Stimulated activated naive CD8-positive, alpha-beta T cell treated with anti-CD3 and anti-CD28 coated beads, Interleukin-15, amount 100 ng/mL, for 72 hours (primary cell): ENCODE measurements around the gene BEND6.
A peak's percentile ranks its signal among the peaks of the same experiment; 100 is the strongest.

Experiments
- ATAC-seq: fragments of 150-1000 bp; cut with Tn5 transposase; 2 replicates; pipeline ENCODE4 v1.10.0; 2021; ENCODE audit warnings: mild to moderate bottlenecking, moderate library complexity
- DNase-seq, 2 donors: peaks; one replicate each; pipeline ENCODE4 v3.0.0; 2021 to 2022
- H3K27ac Mint-ChIP-seq, 2 donors: one replicate each; pipeline ENCODE4 v1.8.0; 2022; ENCODE audit warnings: mild to moderate bottlenecking in 2 of 2, mixed read lengths in 2 of 2, moderate library complexity in 2 of 2
- H3K27me3 Mint-ChIP-seq: one replicate; pipeline ENCODE4 v1.8.0; 2022; ENCODE audit warnings: mixed read lengths
- H3K4me1 Mint-ChIP-seq: one replicate; pipeline ENCODE4 v1.8.0; 2022; ENCODE audit warnings: mild to moderate bottlenecking, mixed read lengths
- H3K4me3 Mint-ChIP-seq, 2 donors: one replicate each; pipeline ENCODE4 v1.8.0; 2022; ENCODE audit warnings: mild to moderate bottlenecking in 2 of 2, mixed read lengths in 2 of 2, moderate library complexity in 1 of 2
- H3K9me3 Mint-ChIP-seq, 2 donors: one replicate each; pipeline ENCODE4 v1.8.0; 2022; ENCODE audit warnings: mixed read lengths in 2 of 2

Gene BEND6

DNA sequence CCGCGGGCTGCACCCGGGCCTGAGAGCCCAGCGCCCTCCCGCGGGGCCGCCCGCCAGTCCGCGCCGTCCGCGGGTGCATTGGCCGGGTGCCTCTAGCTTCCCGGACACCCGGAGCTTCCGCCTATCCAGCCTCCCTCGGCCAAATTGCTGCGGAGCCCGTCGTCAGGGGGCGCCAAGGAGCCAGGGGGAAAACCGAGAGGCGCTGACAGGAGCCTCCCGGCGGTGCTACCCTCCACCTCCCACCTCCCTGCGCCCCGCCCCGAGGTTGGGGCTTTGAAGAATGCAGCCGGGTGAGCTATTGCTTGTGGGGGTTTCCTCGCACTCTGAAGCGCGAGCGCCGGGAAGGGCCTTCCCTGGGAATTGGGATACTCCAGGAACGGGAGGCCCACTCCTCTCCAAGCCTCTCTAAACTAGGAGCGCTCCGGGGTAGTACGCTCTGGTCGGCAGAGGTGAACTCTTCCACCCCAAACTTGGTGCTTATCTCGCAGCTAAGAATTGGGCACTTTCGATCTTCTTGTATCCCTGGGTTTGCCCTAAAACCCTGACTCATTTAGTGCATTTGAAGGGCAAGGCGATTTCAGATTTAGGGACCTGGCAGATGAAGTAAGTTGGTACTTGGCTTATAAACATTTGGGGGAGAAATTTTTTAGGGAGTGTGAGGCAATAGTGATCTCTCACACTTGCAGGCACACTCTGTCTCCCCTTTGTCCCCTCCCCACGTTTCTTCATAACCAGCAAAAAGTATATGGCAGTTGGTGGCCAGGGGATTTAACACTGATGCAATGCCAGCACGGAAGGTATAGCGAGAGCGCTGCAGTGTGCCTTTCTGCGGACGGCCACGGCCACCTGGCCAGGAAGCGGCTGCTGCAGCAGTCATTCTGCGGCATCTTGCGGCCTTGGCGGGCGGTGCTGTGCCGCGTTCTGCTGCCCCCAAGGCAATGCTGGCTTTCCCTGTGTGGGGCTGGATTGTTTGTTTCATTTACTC, 556 bp downstream of the BEND6 start:
- ATAC-seq (peak; percentile 80), DNase-seq (peak; percentile 75 to 82)
- Mint-ChIP-seq H3K4me3 (peak overlapping the region; percentile 81 to 85), H3K9me3 (no peaks in the 10 kb centered on the region), H3K27ac (peak overlapping the region; percentile 90 to 95), H3K27me3 (peaks cover 53% of the 10 kb centered on the region), H3K4me1 (peaks cover 21% of the 10 kb centered on the region)

DNA sequence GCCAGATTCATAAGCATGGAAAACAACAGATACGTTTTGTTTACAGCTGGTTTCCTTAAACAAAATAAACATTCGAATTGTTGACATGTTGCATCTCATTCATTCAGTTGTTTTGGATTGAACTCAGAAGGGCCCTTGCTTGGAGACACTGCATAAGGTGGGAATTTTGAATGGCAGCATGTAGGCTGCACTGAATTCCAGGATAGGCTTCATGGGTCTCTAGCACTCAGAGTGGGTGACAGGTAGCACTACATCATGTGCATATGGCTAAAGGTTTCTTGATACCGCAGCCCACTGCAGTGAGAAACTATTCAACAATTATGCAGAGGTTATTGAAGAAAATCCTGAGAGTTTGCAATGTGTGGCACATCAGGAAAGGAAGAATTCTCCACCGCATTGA, 1.6 kb downstream of the BEND6 start:
- no peak for ATAC-seq
- Mint-ChIP-seq H3K9me3 (no peaks in the 10 kb centered on the region), H3K27me3 (peaks cover 53% of the 10 kb centered on the region), H3K4me3 (no peak overlapping the region), H3K4me1 (peaks cover 21% of the 10 kb centered on the region), H3K27ac (no peak overlapping the region)
- no peak for DNase-seq

DNA sequence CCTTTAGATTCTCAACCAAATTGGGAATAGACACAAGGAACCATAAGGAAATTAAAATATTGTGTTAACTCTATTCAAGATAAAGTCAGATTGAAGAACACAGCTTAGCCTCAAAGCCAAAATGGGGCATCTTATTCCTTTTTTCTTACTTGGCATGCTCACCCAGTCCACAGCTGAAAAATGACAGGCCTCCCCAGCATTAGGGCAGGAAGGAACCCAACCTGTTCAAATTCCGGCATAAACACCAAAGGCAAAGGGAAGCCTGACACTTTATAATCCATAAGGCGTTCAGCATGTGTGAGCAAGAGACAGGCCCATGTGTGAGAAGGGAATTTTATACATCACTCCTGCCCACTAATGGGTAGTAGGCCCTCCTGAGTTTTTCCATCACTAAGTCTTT, 2.9 kb downstream of the BEND6 start:
- no peak for ATAC-seq
- Mint-ChIP-seq H3K4me1 (peaks cover 21% of the 10 kb centered on the region), H3K4me3 (no peak overlapping the region), H3K27me3 (peaks cover 58% of the 10 kb centered on the region), H3K27ac (no peak overlapping the region), H3K9me3 (no peaks in the 10 kb centered on the region)
- no peak for DNase-seq

DNA sequence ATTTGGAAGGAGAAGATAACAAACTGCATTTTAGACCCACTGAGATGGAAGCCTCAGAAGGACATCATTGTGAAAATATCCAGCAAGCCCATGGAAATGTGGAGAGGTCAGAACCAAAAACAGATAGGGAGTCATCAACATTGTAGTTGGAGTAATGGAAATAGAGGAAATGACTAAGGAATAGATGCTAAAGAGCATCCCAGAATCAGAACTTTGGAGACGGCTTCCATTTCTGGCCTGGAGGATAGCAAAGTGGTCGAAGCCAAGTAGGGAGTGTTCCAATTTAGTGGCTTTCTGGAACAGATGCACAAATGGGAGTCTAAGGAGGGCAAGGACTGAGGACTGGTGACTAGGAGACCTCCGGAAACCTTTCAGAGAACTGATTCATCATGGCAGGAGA, 3.6 kb downstream of the BEND6 start:
- Mint-ChIP-seq H3K9me3 (no peaks in the 10 kb centered on the region), H3K27ac (no peak overlapping the region), H3K4me1 (peaks cover 19% of the 10 kb centered on the region), H3K27me3 (peaks cover 51% of the 10 kb centered on the region), H3K4me3 (no peak overlapping the region)
- ATAC-seq = no peak
- DNase-seq = no peak

DNA sequence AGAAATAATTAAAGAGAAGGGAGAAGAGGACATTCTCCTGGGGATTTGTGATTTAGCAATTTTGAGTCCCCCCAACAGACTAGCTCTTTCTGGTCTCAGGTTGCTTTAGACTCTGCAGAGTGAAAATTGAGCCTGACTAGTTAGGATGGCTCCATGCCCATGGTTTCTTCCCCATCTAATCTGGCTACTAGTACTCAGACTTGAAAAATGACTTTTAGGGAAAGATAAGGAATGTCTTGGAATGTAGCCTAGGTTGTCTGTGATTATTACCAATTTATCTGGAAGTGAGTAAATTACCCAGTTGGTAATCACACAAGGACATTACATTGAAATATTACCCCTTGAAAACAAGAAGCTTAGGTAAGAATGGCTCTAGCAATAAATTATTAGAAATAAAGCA, 4.2 kb downstream of the BEND6 start:
- H3K4me1 Mint-ChIP-seq = peaks cover 13% of the 10 kb centered on the region
- no peak for DNase-seq
- no peaks in the 10 kb centered on the region for H3K9me3 Mint-ChIP-seq
- H3K27ac Mint-ChIP-seq = no peak overlapping the region
- ATAC-seq = no peak
- H3K4me3 Mint-ChIP-seq = no peak overlapping the region
- peaks cover 46% of the 10 kb centered on the region for H3K27me3 Mint-ChIP-seq

DNA sequence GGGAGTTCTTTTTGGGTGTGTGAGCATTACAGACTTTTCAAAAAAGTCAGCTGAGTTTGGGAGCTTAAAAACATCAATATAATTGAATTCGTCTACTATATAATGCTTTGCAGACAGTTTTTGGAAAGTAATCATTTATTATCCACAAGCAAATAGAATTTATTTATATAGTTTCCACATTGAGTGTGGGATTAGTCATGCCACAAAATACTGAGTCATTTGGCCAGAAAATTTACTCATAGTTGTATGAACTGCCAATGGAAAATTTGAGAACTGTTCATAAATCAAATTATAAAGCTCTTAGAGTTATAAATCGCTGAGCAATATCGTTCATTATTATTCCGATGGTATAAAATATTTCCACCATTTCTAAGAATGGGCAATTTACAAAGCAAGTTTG, 5.0 kb downstream of the BEND6 start:
- ATAC-seq = no peak
- Mint-ChIP-seq H3K4me3 (no peak overlapping the region), H3K27ac (no peak overlapping the region), H3K4me1 (peaks cover 8% of the 10 kb centered on the region), H3K9me3 (no peaks in the 10 kb centered on the region), H3K27me3 (peaks cover 48% of the 10 kb centered on the region)
- no peak for DNase-seq

DNA sequence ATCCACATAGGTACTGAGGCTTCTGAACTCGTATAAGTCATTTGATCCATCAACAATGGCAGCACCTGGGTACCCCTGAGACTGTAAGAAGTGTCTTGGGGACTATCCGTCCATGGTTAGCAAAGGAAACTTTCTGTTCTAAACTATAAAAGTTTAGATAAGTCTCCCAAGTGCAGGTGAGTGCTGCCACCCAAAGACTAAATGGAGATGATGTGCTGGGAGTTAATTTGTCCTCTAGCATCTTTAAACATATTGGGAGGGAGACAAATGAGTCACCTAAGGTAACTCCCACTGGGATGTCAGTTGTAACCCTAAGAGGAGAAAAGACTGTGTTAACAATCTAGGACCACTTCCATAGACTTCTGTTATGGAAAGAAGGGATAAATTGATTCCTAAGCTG, 6.2 kb downstream of the BEND6 start:
- Mint-ChIP-seq H3K9me3 (no peaks in the 10 kb centered on the region), H3K4me1 (no peaks in the 10 kb centered on the region), H3K4me3 (no peak overlapping the region), H3K27me3 (peaks cover 39% of the 10 kb centered on the region), H3K27ac (no peak overlapping the region)
- no peak for ATAC-seq
- no peak for DNase-seq

DNA sequence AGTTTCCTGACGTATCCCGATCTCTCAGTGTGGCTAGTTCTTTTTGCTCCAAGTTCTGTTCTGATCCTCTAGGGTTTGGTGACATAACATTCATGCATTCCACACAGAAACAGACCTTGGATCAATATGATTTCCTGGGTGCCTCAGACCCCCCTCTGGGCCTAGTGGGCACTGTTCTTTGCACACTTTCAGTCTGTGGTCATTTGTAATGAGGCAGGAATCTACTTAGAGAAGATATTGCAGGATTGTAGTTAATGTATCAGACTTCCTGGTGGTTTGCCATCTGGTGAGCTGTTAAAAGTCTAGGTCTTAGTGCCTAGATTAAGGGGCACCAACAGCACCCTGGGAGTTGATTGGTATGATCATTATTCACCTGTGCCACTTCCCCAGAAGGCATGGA, 7.5 kb downstream of the BEND6 start:
- no peak for ATAC-seq
- no peaks in the 10 kb centered on the region for H3K9me3 Mint-ChIP-seq
- H3K27ac Mint-ChIP-seq = no peak overlapping the region
- no peak for DNase-seq
- H3K4me3 Mint-ChIP-seq = no peak overlapping the region
- peaks cover 32% of the 10 kb centered on the region for H3K27me3 Mint-ChIP-seq
- H3K4me1 Mint-ChIP-seq = no peaks in the 10 kb centered on the region

DNA sequence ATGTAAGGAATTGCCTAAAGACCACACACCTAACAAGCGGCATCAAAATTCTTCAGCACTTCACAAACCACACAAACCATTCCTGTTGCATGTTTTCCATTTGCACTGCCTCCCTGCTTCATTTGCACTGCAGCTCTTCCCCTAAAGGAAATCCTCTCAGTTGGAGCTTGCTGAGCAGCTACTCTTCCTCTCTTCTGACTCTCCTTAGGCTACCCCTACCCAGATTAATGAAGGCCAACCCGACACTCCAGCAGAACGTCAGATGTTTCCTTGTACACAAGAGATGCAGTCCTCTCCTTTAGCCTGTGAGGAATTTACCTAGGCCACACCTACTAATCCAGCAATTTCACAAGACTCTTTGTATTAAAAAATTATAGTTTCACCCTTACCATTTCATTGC, 8.1 kb downstream of the BEND6 start:
- ATAC-seq = peak; percentile 35

DNA sequence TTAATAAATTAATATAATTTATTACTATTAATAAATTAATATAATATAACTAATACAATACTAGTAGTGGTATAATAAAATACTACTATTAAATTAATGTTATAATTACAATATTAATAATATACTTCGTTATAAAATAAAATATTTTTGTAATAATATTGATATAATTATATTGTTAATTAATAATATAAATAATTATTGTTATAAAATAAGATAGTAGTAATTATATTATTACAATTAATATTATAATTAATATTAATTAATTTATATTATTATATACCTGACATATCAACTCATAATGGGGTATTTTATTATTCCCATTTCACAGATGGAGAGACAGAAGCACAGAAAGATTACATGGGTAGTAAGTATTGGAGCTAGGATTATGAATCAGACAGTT, 8.9 kb downstream of the BEND6 start:
- no peak for ATAC-seq
- no peaks in the 10 kb centered on the region for H3K4me1 Mint-ChIP-seq
- H3K27ac Mint-ChIP-seq = no peak overlapping the region
- H3K27me3 Mint-ChIP-seq = peaks cover 22% of the 10 kb centered on the region
- DNase-seq = no peak
- H3K9me3 Mint-ChIP-seq = no peaks in the 10 kb centered on the region
- H3K4me3 Mint-ChIP-seq = no peak overlapping the region

More for the DNA sequence above, 8.1 kb downstream of the BEND6 start:
- no peak for DNase-seq
- peaks cover 29% of the 10 kb centered on the region for H3K27me3 Mint-ChIP-seq
- no peaks in the 10 kb centered on the region for H3K9me3 Mint-ChIP-seq
- H3K27ac Mint-ChIP-seq = no peak overlapping the region
- H3K4me1 Mint-ChIP-seq = no peaks in the 10 kb centered on the region
- H3K4me3 Mint-ChIP-seq = no peak overlapping the region

DNA sequence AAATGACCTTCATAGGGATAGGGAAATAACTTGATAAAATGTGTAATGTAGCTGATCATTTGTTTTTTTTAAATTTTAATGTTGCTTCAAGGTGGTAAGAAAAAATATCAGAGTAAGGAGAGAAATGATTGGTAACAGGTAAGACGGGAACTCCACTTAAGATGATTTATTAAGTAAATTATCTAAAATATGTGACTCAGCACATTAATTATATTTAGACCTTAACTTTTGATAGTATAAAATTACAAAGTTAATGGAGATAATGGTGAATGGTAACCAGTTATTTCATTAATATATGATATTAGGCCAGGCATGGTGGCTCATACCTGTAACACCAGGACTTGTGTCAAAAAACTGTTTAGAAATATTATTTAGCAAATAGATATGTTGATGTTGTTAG, 10.2 kb downstream of the BEND6 start:
- Mint-ChIP-seq H3K4me1 (no peaks in the 10 kb centered on the region), H3K9me3 (no peaks in the 10 kb centered on the region), H3K4me3 (no peak overlapping the region), H3K27me3 (peaks cover 17% of the 10 kb centered on the region), H3K27ac (no peak overlapping the region)
- DNase-seq (no peak), ATAC-seq (no peak)

DNA sequence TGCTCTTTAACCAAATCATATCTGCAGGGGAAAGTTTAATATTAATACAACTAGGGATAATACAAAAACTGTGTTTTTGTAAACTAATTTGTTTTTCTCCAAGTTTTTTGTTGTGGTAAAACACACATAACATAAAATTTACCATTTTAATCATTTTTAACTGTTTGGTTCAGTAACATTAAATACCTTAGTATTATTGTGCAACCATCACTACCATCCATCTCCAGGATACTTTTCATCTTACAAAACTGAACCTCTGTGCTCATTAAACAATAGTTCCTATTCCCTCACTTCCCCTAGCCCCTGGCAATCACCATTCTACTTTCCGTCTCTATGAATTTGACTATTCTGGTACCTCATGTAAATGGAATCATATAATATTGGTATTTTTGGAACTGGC, 15.9 kb downstream of the BEND6 start:
- Mint-ChIP-seq H3K9me3 (no peaks in the 10 kb centered on the region), H3K4me1 (no peaks in the 10 kb centered on the region)

DNA sequence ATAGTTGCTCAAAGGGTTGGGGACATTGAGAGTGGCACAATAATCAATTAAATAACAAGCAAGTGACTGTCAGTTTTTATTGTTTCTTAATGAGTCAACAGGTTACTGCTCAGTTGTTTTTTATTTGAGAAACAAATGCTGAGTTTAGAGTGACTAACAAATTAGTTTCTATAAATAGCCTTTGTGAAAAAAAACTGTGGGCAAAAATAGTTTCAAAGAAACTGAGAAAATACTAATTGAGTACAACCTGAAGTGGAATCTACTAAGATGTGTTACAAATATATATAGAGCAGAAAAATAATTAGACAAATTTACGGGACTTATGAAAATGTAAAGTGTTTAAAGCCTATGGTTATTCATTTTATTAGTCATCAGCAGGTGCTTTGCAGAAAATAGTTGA, 22.3 kb downstream of the BEND6 start:
- no peaks in the 10 kb centered on the region for H3K27me3 Mint-ChIP-seq
- H3K9me3 Mint-ChIP-seq = peaks cover 4 to 8% of the 10 kb centered on the region in 2 donors
- no peak for DNase-seq
- H3K4me1 Mint-ChIP-seq = no peaks in the 10 kb centered on the region
- H3K27ac Mint-ChIP-seq = no peak overlapping the region
- ATAC-seq = no peak
- no peak overlapping the region for H3K4me3 Mint-ChIP-seq

More for the DNA sequence above, 15.9 kb downstream of the BEND6 start:
- H3K27ac Mint-ChIP-seq = no peak overlapping the region
- DNase-seq (no peak), ATAC-seq (no peak)
- no peak overlapping the region for H3K4me3 Mint-ChIP-seq
- H3K27me3 Mint-ChIP-seq = no peaks in the 10 kb centered on the region

DNA sequence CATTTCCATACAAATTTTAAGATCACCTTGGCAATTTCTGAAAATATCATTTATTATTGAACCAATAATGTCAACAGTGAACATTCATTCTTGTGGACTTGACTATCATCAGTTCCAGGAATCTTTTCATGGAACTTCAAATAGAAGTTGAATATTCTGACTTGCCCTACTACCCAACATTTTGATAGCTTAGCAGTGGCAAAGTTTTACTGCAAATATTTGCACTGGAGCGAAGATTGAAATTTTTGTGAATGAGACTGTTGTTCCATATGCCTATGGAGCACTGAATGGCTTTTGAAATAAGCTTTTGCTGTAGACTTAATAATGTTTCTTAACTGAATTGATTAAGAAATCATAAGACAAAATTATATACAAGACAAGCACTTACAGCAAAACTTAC, 23.6 kb downstream of the BEND6 start:
- no peaks in the 10 kb centered on the region for H3K27me3 Mint-ChIP-seq
- H3K9me3 Mint-ChIP-seq = peaks cover 4 to 8% of the 10 kb centered on the region in 2 donors
- no peak overlapping the region for H3K4me3 Mint-ChIP-seq
- H3K4me1 Mint-ChIP-seq = no peaks in the 10 kb centered on the region
- H3K27ac Mint-ChIP-seq = no peak overlapping the region
- ATAC-seq = no peak
- DNase-seq = no peak

DNA sequence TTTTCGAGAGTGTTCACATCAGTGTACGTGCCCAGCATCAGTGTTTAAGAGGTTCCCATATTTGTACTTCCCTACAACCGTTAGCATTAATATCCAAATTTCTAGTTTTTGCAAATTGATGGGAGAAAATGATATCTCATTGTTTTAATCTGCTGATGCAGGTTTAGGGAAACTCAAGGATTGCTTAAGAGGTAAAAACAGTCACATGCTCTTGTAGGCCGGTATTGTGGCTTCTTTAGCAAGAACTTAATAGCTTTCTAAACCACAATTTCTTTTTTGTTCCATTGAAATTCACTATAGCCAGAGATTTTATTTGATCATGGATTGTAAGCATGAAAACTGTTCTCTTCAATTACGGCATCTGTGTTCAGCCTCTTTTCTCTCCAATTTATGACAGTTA, 29.5 kb downstream of the BEND6 start:
- no peak for DNase-seq
- no peaks in the 10 kb centered on the region for H3K9me3 Mint-ChIP-seq
- H3K27me3 Mint-ChIP-seq = peaks cover 6% of the 10 kb centered on the region
- no peak for ATAC-seq
- no peaks in the 10 kb centered on the region for H3K4me1 Mint-ChIP-seq
- no peak overlapping the region for H3K4me3 Mint-ChIP-seq
- H3K27ac Mint-ChIP-seq = no peak overlapping the region

DNA sequence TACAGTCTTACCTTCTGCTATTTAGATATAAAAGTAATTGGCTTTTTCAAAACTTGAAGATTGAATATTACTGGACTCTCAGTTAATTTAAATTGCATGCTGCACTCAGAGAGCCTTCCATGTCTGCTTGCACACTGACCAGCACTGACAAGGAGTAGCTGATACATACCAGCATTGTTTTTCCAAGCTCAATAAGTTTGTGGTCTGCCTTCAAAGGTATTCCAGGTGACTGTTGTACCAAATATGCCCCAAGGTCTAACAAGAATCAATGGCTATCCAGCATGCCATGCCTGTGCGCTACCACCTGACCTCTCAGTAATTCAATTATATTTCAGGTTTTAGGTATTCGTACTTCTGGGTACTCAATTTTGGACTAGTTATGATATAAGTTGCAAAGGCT, 30.0 kb downstream of the BEND6 start:
- H3K4me3 Mint-ChIP-seq = no peak overlapping the region

DNA sequence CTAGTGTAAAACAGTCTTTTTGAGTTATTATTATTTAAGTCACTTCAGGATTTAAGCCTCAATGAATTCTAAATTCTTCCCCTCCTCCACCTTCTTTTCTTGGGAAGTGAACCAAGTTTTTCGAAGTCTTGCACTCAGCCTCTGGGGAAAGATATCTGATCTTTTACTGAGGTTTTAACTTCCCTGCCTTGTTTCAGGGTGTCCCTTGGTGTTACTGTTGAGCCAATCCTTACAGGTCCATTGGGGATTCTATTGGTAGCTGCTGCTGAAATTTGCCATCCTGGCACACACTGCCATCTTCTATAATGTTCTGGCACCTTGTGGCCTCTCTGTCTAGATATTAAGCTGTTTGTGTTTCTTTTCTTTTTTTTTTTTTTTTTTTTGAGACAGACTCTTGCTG, 31.7 kb downstream of the BEND6 start:
- DNase-seq (no peak), ATAC-seq (no peak)
- Mint-ChIP-seq H3K27ac (no peak overlapping the region), H3K4me1 (no peaks in the 10 kb centered on the region), H3K4me3 (no peak overlapping the region), H3K9me3 (no peaks in the 10 kb centered on the region), H3K27me3 (peaks cover 20% of the 10 kb centered on the region)

More for the DNA sequence above, 30.0 kb downstream of the BEND6 start:
- Mint-ChIP-seq H3K4me1 (no peaks in the 10 kb centered on the region), H3K27me3 (peaks cover 11% of the 10 kb centered on the region), H3K9me3 (no peaks in the 10 kb centered on the region), H3K27ac (no peak overlapping the region)
- DNase-seq (no peak), ATAC-seq (no peak)
